SHP77 (cell line): ENCODE measurements around the gene PTPRZ1.
A peak's percentile ranks its signal among the peaks of the same experiment; 100 is the strongest.

Experiments
- DNase-seq, 2 experiments: peaks; one replicate each; lab custom pipeline; 2025; lab: John Stamatoyannopoulos, UW

PTPRZ1 gene

DNA sequence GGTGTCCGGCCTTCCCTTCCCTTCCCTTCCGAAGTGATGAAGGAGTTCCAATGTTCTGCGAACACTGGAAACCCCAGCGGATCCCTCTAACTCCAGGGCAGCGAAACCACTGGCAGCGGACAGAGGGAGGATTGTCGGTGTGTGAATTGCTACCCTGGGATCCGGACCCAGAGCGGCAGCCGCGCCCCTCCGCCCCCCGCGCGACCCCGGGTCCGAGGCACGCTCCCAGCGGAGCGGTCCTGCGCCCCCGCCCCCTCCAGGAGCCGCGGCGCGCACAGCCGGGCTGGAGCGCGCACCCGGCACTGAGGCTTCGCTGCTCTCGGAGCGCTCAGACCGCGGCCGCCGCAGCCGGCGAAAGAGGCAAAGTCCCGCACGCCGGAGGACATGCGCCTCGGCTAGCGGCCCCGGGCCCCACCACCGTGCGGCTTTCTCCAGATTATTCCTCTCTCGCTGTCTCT, at the start of gene PTPRZ1:
TSS of gene PTPRZ1 (plus strand) at position 331 of the 458 bp plus-strand sequence. CDS start 339 bp downstream, outside the sequence.
- no peak for DNase-seq

- DNase-seq, result no peak
These were observed 48.7 kb upstream of the PTPRZ1 start for GRCh38 chr7:121824276-121824675.

DNA sequence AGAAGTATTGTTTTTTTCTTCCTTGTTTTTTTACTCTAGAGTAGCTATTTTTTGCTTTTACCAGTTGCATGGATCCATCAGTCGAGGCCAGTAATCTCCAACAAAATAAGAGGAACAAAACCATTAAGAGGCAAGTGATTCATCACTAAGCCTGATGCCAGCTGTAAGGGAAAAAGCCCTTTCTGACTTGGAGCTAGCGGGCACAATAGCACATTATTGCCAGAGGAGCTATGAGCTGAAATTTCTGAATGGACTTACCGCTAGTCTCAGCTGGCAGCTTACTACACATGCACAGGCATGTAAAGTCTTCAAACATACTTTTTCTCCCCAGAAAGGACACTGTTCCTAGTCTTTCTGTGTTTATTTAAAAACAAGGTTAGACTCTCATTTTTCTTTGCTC, 41.6 kb upstream of the PTPRZ1 start:
- DNase-seq, result no peak

DNA sequence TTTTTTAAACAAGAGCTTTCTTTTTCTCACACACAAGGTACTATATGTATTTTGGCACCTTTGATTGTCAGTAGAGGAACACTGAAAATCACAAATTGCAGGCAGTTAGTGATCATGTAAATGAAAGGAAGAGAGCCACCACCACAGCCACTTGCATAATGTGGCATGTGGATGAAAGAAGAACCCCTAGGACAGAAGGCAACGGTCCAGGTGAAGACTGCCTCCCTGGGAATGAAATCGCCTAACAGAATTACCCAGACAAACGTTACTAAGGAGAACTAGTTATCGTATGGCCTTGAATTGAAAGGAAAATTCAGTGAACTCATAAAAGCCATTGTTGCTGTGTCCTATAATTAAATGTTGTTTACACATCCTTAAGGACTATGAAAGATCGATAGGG, 41.2 kb upstream of the PTPRZ1 start:
- DNase-seq, result peak in 1 of 2 experiments; percentile 1

DNA sequence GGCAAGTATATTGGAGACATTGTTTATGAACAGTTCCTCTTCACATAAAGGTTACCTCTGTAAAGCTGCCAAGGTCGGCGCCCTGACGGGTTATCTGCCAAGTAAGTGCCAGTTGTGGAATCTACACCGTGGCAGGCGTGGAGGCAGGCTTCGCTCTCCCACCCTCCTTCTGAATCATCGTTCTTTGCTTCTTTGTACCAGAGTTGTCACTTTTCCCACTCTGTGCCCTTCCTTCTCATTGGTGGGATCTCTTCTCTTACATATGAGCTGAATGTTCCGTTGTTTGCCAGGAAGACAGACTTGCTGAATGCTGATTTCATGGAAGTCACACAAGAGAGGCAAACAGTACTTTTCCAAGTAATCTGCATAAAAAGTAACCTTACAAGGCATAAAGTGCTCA, 40.6 kb upstream of the PTPRZ1 start:
- no peak for DNase-seq

DNA sequence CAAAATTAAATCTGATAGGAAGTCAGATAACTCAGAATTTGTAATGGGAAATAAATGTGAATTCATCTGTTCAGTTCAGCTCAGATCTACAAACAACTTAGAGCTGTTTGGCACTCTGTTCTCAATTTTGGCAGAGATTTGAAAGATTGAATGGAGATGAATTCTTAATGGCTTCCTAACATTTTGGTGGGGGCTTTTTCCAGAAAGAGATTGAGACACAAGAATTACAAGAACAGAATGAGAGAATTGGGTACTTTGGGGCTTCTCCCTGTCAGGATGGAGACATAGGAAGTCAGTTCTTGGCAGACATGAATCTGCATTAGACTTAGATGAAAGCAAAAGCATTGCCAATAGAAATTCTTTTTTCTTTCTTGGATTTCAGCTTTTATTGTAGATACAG, 39.0 kb upstream of the PTPRZ1 start:
- no peak for DNase-seq

GRCh38 chr7:121837462-121837861, 35.5 kb upstream of the PTPRZ1 start:
- no peak for DNase-seq

DNA sequence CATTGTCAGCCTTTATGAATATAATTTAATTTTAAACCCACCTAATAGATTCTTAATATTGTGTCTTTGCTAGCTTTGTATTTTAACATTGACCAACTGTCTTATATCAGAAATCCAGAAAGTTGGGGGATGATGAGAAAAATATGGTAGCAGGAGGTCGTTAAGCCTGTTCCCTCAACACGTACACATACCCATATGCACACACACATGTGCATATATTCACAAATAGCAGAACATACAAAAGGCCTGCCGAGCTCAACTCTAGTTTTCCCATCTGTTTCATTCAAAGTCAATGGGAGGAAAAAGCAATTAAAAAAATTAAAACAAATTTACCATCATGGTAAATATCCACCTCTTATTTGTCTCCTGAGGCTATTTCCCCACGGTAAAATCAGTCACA, 25.9 kb upstream of the PTPRZ1 start:
- no peak for DNase-seq

DNA sequence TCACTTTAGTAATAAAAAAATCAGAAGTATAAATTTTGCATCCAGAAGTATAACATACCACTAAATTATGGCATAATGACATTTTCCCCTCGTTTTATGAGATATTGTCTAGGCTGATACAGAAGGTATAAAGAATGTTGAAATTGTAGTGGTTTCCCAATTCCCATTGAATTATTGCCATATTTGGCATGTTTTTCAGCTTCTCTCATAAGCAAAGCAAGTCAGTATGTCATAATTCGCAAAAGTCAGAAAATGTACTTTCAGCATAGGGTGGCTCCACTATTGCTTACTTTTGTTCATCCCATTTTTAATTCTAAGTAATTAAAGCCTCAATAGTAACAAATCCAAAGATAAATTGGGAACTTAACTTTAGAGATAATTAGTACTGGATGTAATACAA, 19.7 kb upstream of the PTPRZ1 start:
- DNase-seq, result no peak

GRCh38 chr7:121860953-121861352, 12.0 kb upstream of the PTPRZ1 start:
- no peak for DNase-seq

GRCh38 chr7:121862591-121862990, 10.4 kb upstream of the PTPRZ1 start:
- DNase-seq, result no peak

GRCh38 chr7:121871188-121871587, 1.8 kb upstream of the PTPRZ1 start:
- DNase-seq, result no peak

DNA sequence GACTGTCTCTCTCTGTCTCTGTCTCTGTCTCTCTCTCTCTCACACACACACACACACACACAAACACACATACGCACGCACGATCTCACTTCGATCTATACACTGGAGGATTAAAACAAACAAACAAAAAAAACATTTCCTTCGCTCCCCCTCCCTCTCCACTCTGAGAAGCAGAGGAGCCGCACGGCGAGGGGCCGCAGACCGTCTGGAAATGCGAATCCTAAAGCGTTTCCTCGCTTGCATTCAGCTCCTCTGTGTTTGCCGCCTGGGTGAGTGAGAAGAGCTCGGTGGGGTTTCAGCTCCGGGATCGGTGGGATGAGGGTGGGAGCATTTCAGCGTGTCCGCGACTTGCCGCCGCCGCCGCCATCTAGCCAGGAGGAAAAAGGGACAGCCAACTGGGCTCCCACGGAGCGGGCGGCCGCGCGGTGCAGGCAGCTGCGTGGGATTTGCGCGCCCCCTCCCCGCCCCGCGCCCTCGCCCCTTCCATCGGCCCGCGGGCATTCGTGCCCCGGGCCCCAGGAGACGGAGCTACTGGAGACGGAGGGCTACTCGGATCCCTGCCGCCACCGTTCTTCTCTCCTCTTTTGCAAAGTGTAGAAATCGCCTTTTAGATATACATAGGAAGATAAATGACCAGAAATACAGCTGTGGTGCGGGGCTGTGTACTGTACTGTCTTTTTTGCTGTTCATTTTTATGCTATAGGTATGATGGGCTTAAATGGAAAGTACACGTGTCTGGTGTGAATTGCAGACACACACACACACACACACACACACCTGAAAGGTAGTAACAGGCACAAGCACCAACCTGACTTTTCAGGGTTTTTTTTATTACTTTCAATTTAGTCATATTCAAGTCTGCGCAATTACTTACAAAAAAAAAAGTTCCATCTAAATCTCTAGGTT, 581 bp downstream of the PTPRZ1 start:
- DNase-seq, result no peak

GRCh38 chr7:121874298-121874697, 1.3 kb downstream of the PTPRZ1 start:
- DNase-seq, result no peak

GRCh38 chr7:121875203-121875602, 2.2 kb downstream of the PTPRZ1 start:
- DNase-seq, result no peak

- DNase-seq, result no peak
These were observed 3.9 kb downstream of the PTPRZ1 start for GRCh38 chr7:121876656-121877500.

- no peak for DNase-seq
These were observed 6.0 kb downstream of the PTPRZ1 start for GRCh38 chr7:121878918-121879464.

- no peak for DNase-seq
These were observed 6.6 kb downstream of the PTPRZ1 start for GRCh38 chr7:121879544-121879943.

GRCh38 chr7:121882731-121883130, 9.8 kb downstream of the PTPRZ1 start:
- DNase-seq, result no peak

- DNase-seq, result no peak
These were observed 12.4 kb downstream of the PTPRZ1 start for GRCh38 chr7:121885166-121885920.

DNA sequence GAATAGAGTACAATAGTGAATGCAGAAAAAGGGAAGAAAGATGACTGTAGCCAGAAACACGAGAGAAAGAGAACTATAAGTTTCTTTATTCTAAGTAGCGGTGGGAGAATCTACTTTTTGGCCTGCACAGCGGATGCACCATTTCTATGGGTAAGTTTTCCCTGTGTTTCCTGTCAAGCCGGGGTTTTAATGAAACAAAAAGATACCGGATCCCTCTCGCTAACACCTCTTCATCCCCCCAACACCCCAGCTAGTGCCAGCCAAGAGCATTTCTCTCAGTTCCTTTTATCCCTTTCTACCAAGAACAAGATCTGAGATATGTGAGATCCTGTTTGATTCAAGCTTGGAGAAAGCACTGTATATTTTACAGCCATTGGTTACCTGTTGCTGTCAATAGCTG, 14.7 kb downstream of the PTPRZ1 start:
- no peak for DNase-seq

DNA sequence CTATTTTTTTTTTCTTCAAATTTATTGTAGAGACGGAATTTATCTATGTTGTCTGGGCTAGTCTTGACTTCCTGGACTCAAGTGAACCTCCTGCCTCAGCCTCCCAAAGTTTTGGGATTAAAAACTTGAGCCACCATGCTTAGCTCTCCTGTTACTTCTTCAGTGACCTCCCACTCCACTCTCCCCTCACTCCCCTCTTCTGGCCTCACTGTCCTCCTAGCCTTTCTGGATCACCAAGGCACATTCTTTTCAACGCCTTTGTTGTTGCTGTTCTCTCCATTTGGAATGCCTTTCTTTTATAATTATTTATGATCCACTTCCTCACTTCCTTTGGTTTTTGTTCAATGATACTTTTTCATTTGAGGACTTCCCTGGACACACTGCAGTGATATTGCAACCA, 17.9 kb downstream of the PTPRZ1 start:
- no peak for DNase-seq
